Measurements from ENCODE around the gene MSH3.

- no peak for TF ChIP-seq CTCF (IDR thresholded peaks at IDR 0.05)
- TF ChIP-seq POLR2A (IDR thresholded peaks at IDR 0.05) = no peak
Observed at GRCh38 chr5:80762573-80762972, 108.1 kb downstream of the MSH3 start.
